Gastroesophageal sphincter (tissue), 4 donors: ENCODE data around the gene ZBTB34. TPM values are rescaled to one million over a fixed set of nuclear protein-coding genes. Genes with fewer than 3 reads are reported as not detected.

Source experiments
- ATAC-seq: fragments of 150-250 bp; one replicate; pipeline ENCODE4 v1.9.1; 2016; ENCODE audit warnings: mild to moderate bottlenecking, moderate library complexity
- H3K27ac ChIP-seq, 4 donors: fragments of 200-600 bp; sonication (generic) in 3 of 4; 1 replicate in 3 of 4; 2 replicates in 1 of 4; pipeline ENCODE4 v1.5.1; 2016 to 2019
- H3K27me3 ChIP-seq: fragments of 200-600 bp; sonication (generic); one replicate; pipeline ENCODE4 v1.5.1; 2019
- H3K36me3 ChIP-seq, 2 donors: fragments of 200-600 bp; sonication (generic); one replicate each; pipeline ENCODE4 v1.5.1; 2019; ENCODE audit warnings: control low read depth in 1 of 2
- H3K4me1 ChIP-seq, 3 donors: fragments of 200-600 bp; sonication (generic); 1 replicate in 2 of 3; 2 replicates in 1 of 3; pipeline ENCODE4 v1.5.1; 2016 to 2019; ENCODE audit warnings: control low read depth in 2 of 3
- H3K4me3 ChIP-seq, 2 donors: fragments of 200-600 bp; sonication (generic); one replicate each; pipeline ENCODE4 v1.5.1; 2019; ENCODE audit warnings: mild to moderate bottlenecking in 1 of 2, moderate library complexity in 1 of 2
- H3K9me3 ChIP-seq, 3 donors: fragments of 200-600 bp; sonication (generic); one replicate each; pipeline ENCODE4 v1.5.1; 2017 to 2019; ENCODE audit warnings: control low read depth in 2 of 3
- EP300 ChIP-seq: sonication (generic); formaldehyde crosslinking; IDR thresholded peaks from one replicate; pipeline ENCODE4 v1.6.1; 2017; ENCODE audit warnings: antibody characterized with exemption, mild to moderate bottlenecking
- POLR2A ChIP-seq, 2 donors: fragments of 450-650 bp; IDR thresholded peaks; one replicate each; pipeline ENCODE4 v1.6.1; 2017; ENCODE audit warnings: antibody characterized with exemption in 2 of 2, mild to moderate bottlenecking in 2 of 2, moderate library complexity in 1 of 2
- POLR2AphosphoS5 ChIP-seq: sonication (generic); formaldehyde crosslinking; IDR thresholded peaks from one replicate; pipeline ENCODE4 v1.6.1; 2017; ENCODE audit warnings: antibody characterized with exemption
- WGBS, 2 donors: methylation state at CpG; one replicate each; pipeline ENCODE4 v1.1.5; 2018; ENCODE audit warnings: low coverage in 1 of 2; 5-methylcytosine and 5-hydroxymethylcytosine counted together
- total RNA-seq, 4 donors: library from RNA; depleted of rRNA; stranded (reverse); fragments of >200 nt; gene quantifications; one replicate each; pipeline ENCODE4 v1.1.0, GENCODE V29; 2016
- TF ChIP-seq, protein P1 (sequence below), 4 experiments: fragments of 200-600 bp in 2 of 4; fragments of 450-650 bp in 2 of 4; sonication (generic) in 1 of 4; IDR thresholded peaks; one replicate each; pipeline ENCODE4 v1.5.1; 2017 to 2019; ENCODE audit warnings: antibody characterized with exemption in 4 of 4, mild to moderate bottlenecking in 2 of 4, moderate library complexity in 2 of 4

The ZBTB34 gene
- total RNA-seq, 4 donors from 2014 or later: 11.0 to 14.2 (median 13.5) TPM

DNA sequence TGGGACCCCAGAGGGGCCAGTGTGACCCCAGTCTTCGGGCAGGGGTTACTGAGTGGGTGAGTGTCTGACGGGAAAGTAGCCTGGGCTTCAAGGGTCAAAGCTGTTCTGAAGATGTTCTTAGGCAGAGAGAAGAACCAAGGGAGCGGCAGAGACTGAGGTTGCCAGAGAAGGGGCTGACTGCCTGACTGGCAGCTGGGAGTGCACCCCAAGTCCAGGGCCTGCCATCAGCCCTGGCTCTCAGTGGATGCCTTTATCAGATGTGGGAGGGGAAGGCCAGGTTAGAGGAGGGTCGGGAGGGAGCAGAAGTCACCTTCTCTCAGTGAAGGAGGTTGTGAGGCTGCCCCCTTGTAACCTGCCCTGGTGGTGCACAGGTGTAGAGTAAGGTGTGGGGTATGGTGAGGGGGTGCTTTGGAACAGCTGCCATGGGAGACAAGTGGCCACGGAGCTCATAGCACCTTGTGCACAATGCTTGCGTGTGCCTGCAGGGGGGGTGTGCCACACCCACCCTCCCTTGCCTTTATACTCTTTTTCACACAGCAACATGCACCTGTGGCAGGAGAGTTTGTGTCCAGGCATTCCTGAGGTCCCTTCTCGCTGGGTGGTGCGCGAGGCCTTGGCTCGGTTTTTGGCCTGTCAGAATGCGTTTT lies 73.0 kb downstream of the ZBTB34 start:
- Histone ChIP-seq H3K27ac (no peak overlapping the region), H3K9me3 (no peaks in the 10 kb centered on the region), H3K27me3 (no peaks in the 10 kb centered on the region), H3K36me3 (no peaks in the 10 kb centered on the region), H3K4me1 (no peaks in the 10 kb centered on the region), H3K4me3 (no peak overlapping the region)
- no peak for ATAC-seq
- WGBS, 2 donors: 97 to 100% methylated on average over 1 to 9 of the region's 11 CpGs
- TF ChIP-seq EP300: no peak
- TF ChIP-seq, protein P1, sequence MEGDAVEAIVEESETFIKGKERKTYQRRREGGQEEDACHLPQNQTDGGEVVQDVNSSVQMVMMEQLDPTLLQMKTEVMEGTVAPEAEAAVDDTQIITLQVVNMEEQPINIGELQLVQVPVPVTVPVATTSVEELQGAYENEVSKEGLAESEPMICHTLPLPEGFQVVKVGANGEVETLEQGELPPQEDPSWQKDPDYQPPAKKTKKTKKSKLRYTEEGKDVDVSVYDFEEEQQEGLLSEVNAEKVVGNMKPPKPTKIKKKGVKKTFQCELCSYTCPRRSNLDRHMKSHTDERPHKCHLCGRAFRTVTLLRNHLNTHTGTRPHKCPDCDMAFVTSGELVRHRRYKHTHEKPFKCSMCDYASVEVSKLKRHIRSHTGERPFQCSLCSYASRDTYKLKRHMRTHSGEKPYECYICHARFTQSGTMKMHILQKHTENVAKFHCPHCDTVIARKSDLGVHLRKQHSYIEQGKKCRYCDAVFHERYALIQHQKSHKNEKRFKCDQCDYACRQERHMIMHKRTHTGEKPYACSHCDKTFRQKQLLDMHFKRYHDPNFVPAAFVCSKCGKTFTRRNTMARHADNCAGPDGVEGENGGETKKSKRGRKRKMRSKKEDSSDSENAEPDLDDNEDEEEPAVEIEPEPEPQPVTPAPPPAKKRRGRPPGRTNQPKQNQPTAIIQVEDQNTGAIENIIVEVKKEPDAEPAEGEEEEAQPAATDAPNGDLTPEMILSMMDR (IDR thresholded peaks at IDR 0.05): no peak
- TF ChIP-seq POLR2AphosphoS5: no peak
- TF ChIP-seq POLR2A (IDR thresholded peaks at IDR 0.05): no peak

- H3K27ac ChIP-seq: no peak overlapping the region
These were observed 74.0 kb downstream of the ZBTB34 start for GRCh38 chr9:126934441-126934840.

More at GRCh38 chr9:126934441-126934840, 74.0 kb downstream of the ZBTB34 start:
- Histone ChIP-seq H3K36me3 (no peaks in the 10 kb centered on the region), H3K27me3 (no peaks in the 10 kb centered on the region), H3K9me3 (no peaks in the 10 kb centered on the region), H3K4me3 (no peak overlapping the region), H3K4me1 (no peaks in the 10 kb centered on the region)
- TF ChIP-seq POLR2AphosphoS5 (no peak), EP300 (no peak), POLR2A (IDR thresholded peaks at IDR 0.05) (no peak)
- TF ChIP-seq, protein P1 (IDR thresholded peaks at IDR 0.05): no peak
- WGBS, 2 donors: 96 to 100% methylated on average over 2 to 4 of the region's 8 CpGs
- no peak for ATAC-seq

Other genes with a start within 250 kb of the ZBTB34 start
- gene LMX1B, start 246.7 kb upstream of the ZBTB34 start, total RNA-seq: under 1 TPM; 0.13 to 0.58 (median 0.27) TPM
- 10 to 100 TPM in 2 of 4 donors, 1 to 10 TPM in 2; 9.7 to 12.3 (median 10.7) TPM for gene ZBTB43, start 55.6 kb upstream of the ZBTB34 start, total RNA-seq
- gene RALGPS1, start 54.1 kb downstream of the ZBTB34 start, total RNA-seq: 10 to 100 TPM in 2 of 4 donors, 1 to 10 TPM in 2; 5.9 to 17.4 (median 11.3) TPM